ENCODE measurements around the gene KLHL34.

- no peak for TF ChIP-seq CTCF (IDR thresholded peaks at IDR 0.05)
- no peak for TF ChIP-seq NFIC (IDR thresholded peaks at IDR 0.05; ENCODE audit: borderline replicate concordance)
- no peak for TF ChIP-seq GABPA (IDR thresholded peaks at IDR 0.05; ENCODE audit: low read depth)
- no peak for TF ChIP-seq RFX5 (IDR thresholded peaks at IDR 0.05; ENCODE audit: low read length)
- no peak for TF ChIP-seq EP300 (IDR thresholded peaks at IDR 0.05; ENCODE audit: borderline replicate concordance in 1 of 2, low read depth in 1 of 2, low read length in 1 of 2)
- no peak for TF ChIP-seq MXI1 (IDR thresholded peaks at IDR 0.05; ENCODE audit: low read depth, low read length)
Observed at GRCh38 chrX:21638311-21638710, 19.8 kb downstream of the KLHL34 start.

All from SK-N-SH (cell line).